A204.1 (cell line): Measurements from ENCODE around the gene PLA2G3.
"Not testable (repeated sequence)": the region's sequence is repeated elsewhere in the genome, so short reads cannot be mapped to it uniquely, and the experiment has no call there.

Experiments used
- FAIRE-seq: peaks from 2 replicates; lab custom pipeline; 2012; peaks lifted over from hg19 to GRCh38; lab: Jason Lieb, UNC

The PLA2G3 gene

GRCh38 chr22:31122532-31123291 lies 17.6 kb downstream of the PLA2G3 start, which contains the start of gene INPP5J:
Gene INPP5J (plus strand): TSS chr22:31122966. CDS start chr22:31123015, 49 bp downstream.
- FAIRE-seq, result no peak

- FAIRE-seq, result no peak
Observed at GRCh38 chr22:31122196-31122531, 18.1 kb downstream of the PLA2G3 start.

- no peak for FAIRE-seq
Observed at GRCh38 chr22:31121403-31121802, 18.9 kb downstream of the PLA2G3 start.

- no peak for FAIRE-seq
Observed at GRCh38 chr22:31120642-31121041, 19.7 kb downstream of the PLA2G3 start.

GRCh38 chr22:31120230-31120629 lies 20.1 kb downstream of the PLA2G3 start:
- FAIRE-seq, result no peak

- no peak for FAIRE-seq
Observed at GRCh38 chr22:31119026-31119717, 21.1 kb downstream of the PLA2G3 start.

- FAIRE-seq, result no peak
Observed at GRCh38 chr22:31118046-31118820, 22.1 kb downstream of the PLA2G3 start.

- not testable (repeated sequence) for FAIRE-seq
Observed at GRCh38 chr22:31112547-31113091, 27.7 kb downstream of the PLA2G3 start.

GRCh38 chr22:31107894-31108218 lies 32.5 kb downstream of the PLA2G3 start:
- no peak for FAIRE-seq

GRCh38 chr22:31107178-31107893 lies 33.0 kb downstream of the PLA2G3 start, which contains the start of gene SELENOM:
Gene SELENOM (minus strand): TSS chr22:31107568. CDS start chr22:31107505, 63 bp downstream.
- peak; percentile 83 for FAIRE-seq

- no peak for FAIRE-seq
Observed at GRCh38 chr22:31106731-31107177, 33.6 kb downstream of the PLA2G3 start.

GRCh38 chr22:31106001-31106571 lies 34.2 kb downstream of the PLA2G3 start:
- no peak for FAIRE-seq

GRCh38 chr22:31105282-31105929 lies 34.9 kb downstream of the PLA2G3 start:
- FAIRE-seq, result no peak

GRCh38 chr22:31104869-31105268 lies 35.4 kb downstream of the PLA2G3 start:
- FAIRE-seq, result no peak

- no peak for FAIRE-seq
Observed at GRCh38 chr22:31103899-31104694, 36.2 kb downstream of the PLA2G3 start.

GRCh38 chr22:31103111-31103510 lies 37.2 kb downstream of the PLA2G3 start:
- FAIRE-seq, result no peak

GRCh38 chr22:31102441-31103081 lies 37.7 kb downstream of the PLA2G3 start:
- FAIRE-seq, result no peak

- no peak for FAIRE-seq
Observed at GRCh38 chr22:31100762-31101525, 39.4 kb downstream of the PLA2G3 start.
